OCI-LY3 (cell line): Measurements from ENCODE around the gene RUSF1.

Source experiments
- H2AFZ ChIP-seq: fragments of 200-600, 300-600 bp; shearing (Covaris generic); 2 replicates; pipeline ENCODE4 v1.6.0; 2014; ENCODE audit warnings: antibody characterized with exemption, low read depth, low read length
- H3K27ac ChIP-seq: fragments of 200-600, 300-600 bp; sonication (generic); 2 replicates; pipeline ENCODE4 v1.5.1; 2014; ENCODE audit warnings: mild to moderate bottlenecking, low read length, moderate library complexity, mixed read lengths
- H3K27me3 ChIP-seq: fragments of 200-600, 300-600 bp; sonication (generic); 2 replicates; pipeline ENCODE4 v1.6.1; 2014; ENCODE audit warnings: low read depth, low read length, mixed read lengths
- H3K36me3 ChIP-seq: fragments of 200-600, 300-600 bp; sonication (generic); replicated peaks from 2 replicates; pipeline ENCODE3; 2014; ENCODE audit warnings: low read depth, low read length, mixed read lengths
- H3K4me1 ChIP-seq: fragments of 300-600, 200-600 bp; sonication (generic); 2 replicates; pipeline ENCODE4 v1.6.1; 2014; ENCODE audit warnings: low read length, mixed read lengths
- H3K4me2 ChIP-seq: fragments of 200-600, 300-600 bp; sonication (generic); 2 replicates; pipeline ENCODE4 v1.6.1; 2014; ENCODE audit warnings: low read length, mixed read lengths
- H3K4me3 ChIP-seq: fragments of 300-600, 200-600 bp; sonication (generic); 2 replicates; pipeline ENCODE4 v1.5.1; 2014; ENCODE audit warnings: antibody characterized with exemption, mild to moderate bottlenecking, low read length, moderate library complexity
- H3K79me2 ChIP-seq: fragments of 300-600, 200-600 bp; shearing (Covaris generic); 2 replicates; pipeline ENCODE4 v1.6.1; 2014; ENCODE audit warnings: mild to moderate bottlenecking, low read length, mixed read lengths
- H3K9ac ChIP-seq: fragments of 300-600, 200-600 bp; shearing (Covaris generic); 2 replicates; pipeline ENCODE4 v1.6.0; 2014; ENCODE audit warnings: mild to moderate bottlenecking, low read length, moderate library complexity
- H3K9me3 ChIP-seq: fragments of 200-600, 300-600 bp; shearing (Covaris generic); 2 replicates; pipeline ENCODE4 v1.6.1; 2014; ENCODE audit warnings: low read length, mixed read lengths; ENCODE audit not compliant: insufficient read depth
- H4K20me1 ChIP-seq: fragments of 200-600, 300-600 bp; sonication (generic); 2 replicates; pipeline ENCODE4 v1.6.1; 2016; ENCODE audit warnings: low read length, mixed read lengths; ENCODE audit not compliant: insufficient read depth
- CTCF ChIP-seq: fragments of 200-600, 300-600 bp; sonication (generic); IDR thresholded peaks from 2 replicates; pipeline ENCODE4 v1.5.1; 2014; ENCODE audit warnings: antibody characterized with exemption, low read length, low read depth
- EZH2phosphoT487 ChIP-seq: fragments of 200-600 bp; shearing (Covaris generic); IDR thresholded peaks from 2 replicates; pipeline ENCODE4 v1.6.1; 2018; ENCODE audit warnings: antibody characterized with exemption, mixed run types, low read depth

RUSF1 gene

GRCh38 chr16:31466381-31466841, 41.8 kb downstream of the RUSF1 start:
- Histone ChIP-seq H3K27ac (no peak overlapping the region), H3K4me1 (peaks cover 8% of the 10 kb centered on the region), H3K4me3 (no peak overlapping the region), H3K9me3 (no peaks in the 10 kb centered on the region), H3K4me2 (no peak overlapping the region), H4K20me1 (no peaks in the 10 kb centered on the region), H3K9ac (no peak overlapping the region), H3K36me3 (no peaks in the 10 kb centered on the region), H2AFZ (no peak overlapping the region), H3K79me2 (no peaks in the 10 kb centered on the region), H3K27me3 (no peaks in the 10 kb centered on the region)
- TF ChIP-seq EZH2phosphoT487: no peak
- no peak for TF ChIP-seq CTCF

GRCh38 chr16:31465788-31466370, 42.3 kb downstream of the RUSF1 start:
- H3K4me3 ChIP-seq: no peak overlapping the region
- no peak for TF ChIP-seq CTCF
- TF ChIP-seq EZH2phosphoT487: no peak
- H3K9me3 ChIP-seq: no peaks in the 10 kb centered on the region
- H3K27me3 ChIP-seq: no peaks in the 10 kb centered on the region
- H3K4me2 ChIP-seq: no peak overlapping the region
- no peak overlapping the region for H3K9ac ChIP-seq
- H3K27ac ChIP-seq: no peak overlapping the region
- no peaks in the 10 kb centered on the region for H4K20me1 ChIP-seq
- peaks cover 8% of the 10 kb centered on the region for H3K4me1 ChIP-seq
- H3K36me3 ChIP-seq: no peaks in the 10 kb centered on the region
- no peaks in the 10 kb centered on the region for H3K79me2 ChIP-seq
- H2AFZ ChIP-seq: no peak overlapping the region

- no peaks in the 10 kb centered on the region for H3K79me2 ChIP-seq
- H4K20me1 ChIP-seq: no peaks in the 10 kb centered on the region
- no peak overlapping the region for H3K27ac ChIP-seq
- H3K9me3 ChIP-seq: no peaks in the 10 kb centered on the region
- peaks cover 13% of the 10 kb centered on the region for H3K4me1 ChIP-seq
- H3K36me3 ChIP-seq: no peaks in the 10 kb centered on the region
- no peak overlapping the region for H3K4me3 ChIP-seq
- TF ChIP-seq CTCF (no peak), EZH2phosphoT487 (no peak)
- no peak overlapping the region for H3K9ac ChIP-seq
- H3K4me2 ChIP-seq: no peak overlapping the region
- no peaks in the 10 kb centered on the region for H3K27me3 ChIP-seq
- no peak overlapping the region for H2AFZ ChIP-seq
Observed at GRCh38 chr16:31464781-31465260, 43.4 kb downstream of the RUSF1 start.

GRCh38 chr16:31464348-31464769, 43.8 kb downstream of the RUSF1 start:
- Histone ChIP-seq H3K9me3 (no peaks in the 10 kb centered on the region), H4K20me1 (no peaks in the 10 kb centered on the region), H3K36me3 (no peaks in the 10 kb centered on the region), H3K27me3 (no peaks in the 10 kb centered on the region), H3K4me1 (peaks cover 13% of the 10 kb centered on the region), H3K27ac (no peak overlapping the region), H3K9ac (no peak overlapping the region), H3K4me2 (no peak overlapping the region), H3K79me2 (no peaks in the 10 kb centered on the region), H2AFZ (no peak overlapping the region), H3K4me3 (no peak overlapping the region)
- TF ChIP-seq CTCF: no peak
- TF ChIP-seq EZH2phosphoT487: no peak
